GM19238 (cell line): Measurements from ENCODE around the gene CDCP2.
"Not testable (repeated sequence)": the region's sequence is repeated elsewhere in the genome, so short reads cannot be mapped to it uniquely, and the experiment has no call there.

Experiments used
- DNase-seq: peaks from one replicate; pipeline ENCODE4 v3.0.0; 2011; ENCODE audit warnings: low spot score; ENCODE audit not compliant: insufficient read length

Gene CDCP2

DNA sequence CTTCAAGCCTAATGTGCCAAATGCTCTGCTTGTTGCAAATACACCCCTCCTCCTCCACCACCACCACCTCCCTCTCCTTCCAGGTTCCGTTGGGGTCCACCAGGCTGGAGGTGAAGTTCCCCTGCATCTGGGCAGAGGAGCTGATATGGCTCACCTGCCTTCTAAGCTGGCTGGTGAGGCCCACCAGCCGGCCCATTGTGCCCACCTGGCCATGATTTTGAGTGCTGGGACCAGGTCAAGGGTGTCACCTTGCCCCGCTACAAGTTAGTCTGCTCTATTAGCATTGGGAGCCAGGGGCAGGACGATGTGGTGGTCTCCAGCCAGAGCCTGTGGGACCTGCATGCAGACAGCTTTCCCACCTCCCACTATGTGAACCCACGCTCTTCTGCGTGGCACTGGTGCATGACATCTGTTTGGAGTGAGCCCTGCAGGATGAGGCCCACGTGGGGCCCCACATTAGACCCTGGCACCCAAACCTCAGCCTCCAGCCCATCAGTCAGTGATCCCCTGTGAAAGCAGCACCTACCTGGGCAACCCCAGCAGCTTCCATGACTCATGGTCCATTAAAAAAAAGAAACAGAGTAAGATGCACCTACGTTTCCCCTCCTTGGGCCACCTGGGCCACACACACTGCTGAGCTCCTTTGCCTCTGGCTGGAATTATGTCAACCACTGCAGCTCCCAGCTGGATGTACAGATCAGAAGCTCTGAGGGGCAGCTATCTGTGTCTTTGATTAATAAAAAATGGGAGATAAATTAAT lies 15.6 kb upstream of the CDCP2 start:
- no peak for DNase-seq

- DNase-seq, result no peak
Observed at GRCh38 chr1:54167422-54168139, 14.8 kb upstream of the CDCP2 start.

- DNase-seq, result not testable (repeated sequence)
Observed at GRCh38 chr1:54166357-54166756, 13.6 kb upstream of the CDCP2 start.

- DNase-seq, result no peak
Observed at GRCh38 chr1:54165146-54165545, 12.3 kb upstream of the CDCP2 start.

- DNase-seq, result no peak
Observed at GRCh38 chr1:54163573-54163972, 10.8 kb upstream of the CDCP2 start.

DNA sequence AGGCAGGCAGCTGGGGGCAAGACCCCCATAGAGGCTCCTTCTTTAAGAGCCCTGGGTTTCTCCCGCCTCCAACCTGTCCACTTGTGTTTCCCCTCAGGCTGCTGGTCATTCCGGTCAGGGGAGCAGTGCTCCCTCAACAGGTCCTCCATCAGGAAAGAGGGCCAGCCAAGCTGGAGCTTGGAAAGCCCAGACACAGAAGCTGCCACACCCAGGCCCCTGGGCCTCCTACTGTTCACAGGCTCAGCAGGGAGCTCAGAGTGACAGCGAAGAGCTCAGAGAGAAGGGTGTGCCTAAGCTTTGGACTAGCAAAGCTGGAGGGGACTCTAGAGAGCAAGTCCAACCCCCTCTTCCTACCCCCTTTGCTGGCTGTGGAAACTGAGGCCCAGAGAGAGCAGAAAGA lies 10.3 kb upstream of the CDCP2 start:
- DNase-seq, result no peak

DNA sequence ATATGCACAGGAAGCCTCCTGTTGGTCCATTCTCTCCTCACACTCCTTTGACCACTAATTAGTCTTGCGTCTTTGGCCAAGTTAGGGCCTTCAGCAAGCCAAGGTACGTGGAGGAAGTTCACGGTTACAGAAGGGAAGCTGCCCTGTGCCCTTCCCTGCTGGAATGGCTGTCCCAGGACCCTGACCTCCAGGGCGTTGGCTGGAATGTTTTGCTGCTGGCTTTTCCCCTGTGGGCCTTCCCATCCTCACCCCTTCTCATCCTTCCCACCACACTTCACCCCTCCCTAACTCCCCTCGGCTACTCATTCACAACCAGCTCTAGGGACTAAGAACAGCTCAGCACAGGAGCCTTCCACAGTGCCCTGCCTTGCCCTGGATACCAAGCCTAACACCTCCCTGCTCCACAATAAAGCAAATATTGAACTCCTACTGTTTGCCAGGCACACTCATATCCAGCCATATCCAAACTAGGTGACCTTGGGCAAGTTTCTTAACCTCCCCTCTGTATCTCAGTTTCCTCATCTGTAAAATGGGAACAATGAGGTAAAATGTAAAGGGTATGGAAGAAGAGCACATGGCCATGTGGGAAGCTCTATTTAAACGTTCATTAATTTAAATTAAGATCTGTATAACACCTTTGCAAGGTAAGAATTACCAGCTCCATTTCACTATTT lies 8.8 kb upstream of the CDCP2 start:
- DNase-seq, result no peak

GRCh38 chr1:54160351-54160750 lies 7.6 kb upstream of the CDCP2 start:
- DNase-seq, result no peak

- no peak for DNase-seq
Observed at GRCh38 chr1:54159733-54160316, 7.0 kb upstream of the CDCP2 start.

DNA sequence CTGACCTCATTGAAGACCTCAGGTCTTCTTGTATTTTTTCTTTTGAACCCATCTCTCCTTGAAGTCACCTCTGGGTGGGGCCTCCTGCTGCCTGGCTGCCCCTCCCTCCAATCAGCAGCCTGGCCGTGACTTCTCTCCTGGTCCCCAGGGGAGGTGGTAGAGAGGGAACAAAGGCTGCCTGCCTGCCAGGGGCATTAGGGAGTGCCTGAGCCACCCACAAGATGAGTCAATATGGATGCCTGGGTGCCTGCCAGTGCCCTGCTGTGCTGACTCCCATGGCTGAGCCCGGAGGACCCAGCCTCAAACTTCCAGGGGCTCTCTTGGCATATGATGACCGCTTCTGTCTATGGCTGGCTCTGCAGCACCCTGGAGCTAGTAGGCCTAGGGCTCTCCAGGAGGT lies 5.3 kb upstream of the CDCP2 start:
- no peak for DNase-seq

DNA sequence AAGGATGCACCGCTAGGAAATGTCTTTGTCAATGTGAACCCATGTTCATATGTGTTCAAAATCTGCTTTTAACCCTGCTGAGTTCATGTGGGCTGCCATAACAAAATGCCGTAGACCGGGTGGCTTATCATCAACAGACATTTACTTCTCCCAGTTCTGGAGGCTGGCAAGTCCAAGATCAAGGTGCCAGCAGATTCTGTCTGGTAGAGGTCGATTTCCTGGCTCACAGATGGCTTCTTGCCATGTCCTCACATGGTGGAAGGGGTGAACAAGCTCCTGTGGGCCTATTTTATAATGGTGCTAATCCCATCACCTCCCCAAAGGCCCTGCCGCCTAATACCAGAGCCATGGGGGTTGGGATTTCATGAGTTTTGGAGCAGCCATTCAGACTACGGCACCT lies 4.6 kb upstream of the CDCP2 start:
- no peak for DNase-seq

DNA sequence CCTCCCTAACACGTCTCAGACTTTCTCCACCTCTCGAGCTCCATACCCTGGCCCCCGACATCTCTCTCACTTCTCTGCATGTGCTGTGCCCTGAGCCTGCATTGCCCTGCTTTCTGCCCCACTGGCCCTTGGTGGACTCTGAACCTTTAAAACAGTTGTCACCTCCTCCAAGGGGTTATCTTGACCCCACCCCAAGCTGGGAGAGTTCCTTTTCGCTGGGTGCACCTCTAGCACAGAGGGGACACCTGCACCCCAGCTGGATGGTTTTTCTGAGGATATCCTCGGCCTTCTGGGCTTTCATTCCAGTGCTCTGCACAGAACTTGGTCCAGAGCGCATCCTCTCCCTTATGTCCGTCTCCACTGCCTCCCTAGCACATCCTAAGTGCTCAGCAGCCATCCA lies 4.2 kb upstream of the CDCP2 start:
- DNase-seq, result no peak

DNA sequence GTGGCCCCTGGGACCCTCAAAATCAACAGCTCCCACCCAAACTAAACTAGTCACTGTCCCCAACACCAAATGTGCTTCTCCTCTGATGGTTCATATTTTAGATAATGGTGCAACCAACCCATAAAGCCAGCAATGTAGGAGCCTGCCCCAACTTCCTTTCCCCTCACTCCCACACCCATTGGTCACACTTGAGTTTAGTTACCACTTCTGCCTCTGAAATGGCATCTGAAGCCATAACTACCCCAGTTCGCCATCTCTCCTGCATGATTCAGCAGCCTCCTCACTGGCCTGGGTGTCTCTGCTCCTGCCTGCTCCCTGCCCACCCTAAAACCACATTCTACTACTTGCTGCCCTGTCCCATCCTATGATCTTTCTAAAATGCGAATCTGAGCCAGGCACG lies 3.4 kb upstream of the CDCP2 start:
- no peak for DNase-seq

- DNase-seq, result no peak
Observed at GRCh38 chr1:54153535-54154439, 987 bp upstream of the CDCP2 start.

- DNase-seq, result no peak
Observed at GRCh38 chr1:54151013-54151412, 1.8 kb downstream of the CDCP2 start.

- DNase-seq, result no peak
Observed at GRCh38 chr1:54149734-54150133, 3.1 kb downstream of the CDCP2 start.

DNA sequence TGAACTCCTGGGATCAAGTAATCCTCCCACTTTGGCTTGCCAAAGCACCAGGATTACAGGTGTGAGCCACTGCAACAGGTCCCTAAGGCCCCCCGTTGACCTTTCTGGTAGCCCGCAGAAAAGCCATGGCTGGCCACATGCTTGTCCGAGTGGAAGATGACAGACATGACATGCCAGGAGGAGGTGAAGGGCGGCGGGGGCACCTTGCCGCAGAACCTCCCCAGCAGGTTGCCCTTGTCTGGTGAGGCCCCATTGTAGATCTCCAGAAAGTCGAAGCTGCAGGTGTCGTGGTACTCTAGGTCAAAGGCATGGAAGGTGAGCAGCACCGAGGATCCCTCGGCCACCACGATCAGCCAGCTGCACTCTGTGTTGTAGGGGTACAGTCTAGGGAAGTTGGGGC lies 8.4 kb downstream of the CDCP2 start:
- no peak for DNase-seq

GRCh38 chr1:54142146-54142900 lies 10.5 kb downstream of the CDCP2 start:
- no peak for DNase-seq

- DNase-seq, result no peak
Observed at GRCh38 chr1:54139711-54140110, 13.1 kb downstream of the CDCP2 start.

DNA sequence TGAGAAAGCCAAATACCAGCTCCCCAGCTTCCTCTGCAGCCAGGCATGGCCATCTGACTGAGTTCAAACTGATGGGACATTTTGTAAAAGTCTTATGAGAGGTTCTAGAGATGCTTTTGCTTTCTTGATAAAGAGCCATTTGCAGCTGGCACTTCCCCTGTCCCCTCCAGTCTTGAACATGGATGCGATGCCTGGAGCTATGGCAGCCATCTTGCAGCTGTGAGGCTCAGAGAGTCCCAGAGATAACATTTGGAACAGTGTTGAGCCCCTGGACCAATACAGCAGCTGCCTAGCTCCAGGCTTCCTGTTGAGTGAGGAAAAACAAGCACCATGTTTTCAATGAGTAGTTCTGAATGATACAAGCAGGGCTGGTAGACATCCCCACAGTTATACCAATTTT lies 13.8 kb downstream of the CDCP2 start:
- no peak for DNase-seq
